ENCODE results near the gene PCSK2.

The PCSK2 gene

DNA sequence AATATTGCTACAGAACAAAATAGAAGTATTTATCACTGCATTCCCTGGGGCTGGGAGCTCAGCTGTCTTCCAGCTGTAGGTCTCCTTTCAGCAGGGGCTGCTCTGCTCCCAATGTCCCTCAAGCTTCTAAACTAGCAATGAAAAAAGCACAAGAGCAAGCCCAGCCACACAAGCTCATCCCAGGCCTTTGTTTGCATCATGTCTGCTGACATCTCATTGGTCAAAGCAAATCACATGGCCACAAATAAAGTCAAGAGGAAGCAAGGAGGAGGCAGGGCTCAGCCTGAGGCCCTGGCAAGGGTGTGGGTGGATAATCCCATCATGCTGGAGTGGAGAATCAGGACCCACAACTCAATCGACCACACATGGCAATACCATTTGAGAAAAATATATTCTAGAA is 306.6 kb downstream of the PCSK2 start:
- Histone ChIP-seq H3K4me3 (ENCODE audit: control insufficient read depth in 1 of 7, extremely low read depth in 1 of 7, insufficient read depth in 4 of 7, low read depth in 2 of 7, low read length in 6 of 7) (no peak overlapping the region), H3K36me3 (ENCODE audit: control insufficient read depth in 4 of 4, insufficient read depth in 4 of 4, low read length in 3 of 4) (no peaks in the 10 kb centered on the region), H3K27me3 (replicated peaks in 2 of 5; ENCODE audit: control insufficient read depth in 4 of 5, insufficient read depth in 5 of 5, low read length in 4 of 5) (peaks cover 0 to 12% (median 2%) of the 10 kb centered on the region in 5 experiments), H3K4me1 (ENCODE audit: control extremely low read depth in 1 of 4, control insufficient read depth in 4 of 4, insufficient read depth in 4 of 4, low read length in 3 of 4) (peaks cover 0 to 15% (median 12%) of the 10 kb centered on the region in 4 experiments), H3K27ac (ENCODE audit: insufficient read depth in 1 of 2, low read depth in 1 of 2, low read length in 2 of 2, poor library complexity in 1 of 2, severe bottlenecking in 2 of 2) (no peak overlapping the region), H3K9me3 (ENCODE audit: control extremely low read depth in 1 of 5, control insufficient read depth in 4 of 5, insufficient read depth in 2 of 5, low read depth in 1 of 5, low read length in 4 of 5) (no peaks in the 10 kb centered on the region)
- ChIA-PET CTCF (interaction anchor here (1.6 to 1.8 kb wide), 3 partner anchors 77 to 463 kb away, joined by 3 to 5 read pairs (median 3); no protein-coding TSS in a partner anchor), POLR2A (no interaction called here)
- WGBS (ENCODE audit: insufficient coverage): 67% methylated on average over 1 of the region's 1 CpG
- peak; percentile 14 to 33 (median 26) for DNase-seq

DNA sequence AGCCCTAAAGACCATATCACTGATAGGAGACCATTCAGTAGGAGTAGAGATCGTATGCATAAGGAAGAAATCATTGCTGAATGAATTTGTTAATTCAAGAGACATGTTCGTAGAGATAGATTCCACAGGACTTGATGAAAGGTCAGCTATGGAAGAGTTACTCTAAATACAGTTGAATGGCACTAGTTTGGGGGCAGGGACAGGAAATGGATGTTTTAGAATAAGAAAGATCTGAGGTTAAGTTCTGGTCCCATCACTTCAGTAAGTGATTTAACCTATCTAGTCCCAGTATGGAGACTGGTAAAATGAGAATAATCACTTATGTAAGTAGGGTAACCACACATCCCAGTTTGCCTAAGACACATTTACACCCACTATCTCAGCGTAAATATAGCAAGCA is 307.2 kb downstream of the PCSK2 start:
- no peak for DNase-seq
- CTCF ChIA-PET: interaction anchor here (1.2 to 4.3 kb wide), 7 partner anchors 20 to 463 kb away, joined by 3 to 33 read pairs (median 4); no protein-coding TSS in a partner anchor
- Histone ChIP-seq H3K27me3 (replicated peaks in 2 of 5; ENCODE audit: control insufficient read depth in 4 of 5, insufficient read depth in 5 of 5, low read length in 4 of 5) (peaks cover 0 to 12% (median 2%) of the 10 kb centered on the region in 5 experiments), H3K36me3 (ENCODE audit: control insufficient read depth in 4 of 4, insufficient read depth in 4 of 4, low read length in 3 of 4) (no peaks in the 10 kb centered on the region), H3K4me3 (ENCODE audit: control insufficient read depth in 1 of 7, extremely low read depth in 1 of 7, insufficient read depth in 4 of 7, low read depth in 2 of 7, low read length in 6 of 7) (no peak overlapping the region), H3K9me3 (ENCODE audit: control extremely low read depth in 1 of 5, control insufficient read depth in 4 of 5, insufficient read depth in 2 of 5, low read depth in 1 of 5, low read length in 4 of 5) (no peaks in the 10 kb centered on the region), H3K4me1 (ENCODE audit: control extremely low read depth in 1 of 4, control insufficient read depth in 4 of 4, insufficient read depth in 4 of 4, low read length in 3 of 4) (peaks cover 0 to 22% (median 12%) of the 10 kb centered on the region in 4 experiments), H3K27ac (ENCODE audit: insufficient read depth in 1 of 2, low read depth in 1 of 2, low read length in 2 of 2, poor library complexity in 1 of 2, severe bottlenecking in 2 of 2) (no peak overlapping the region)
- 100% methylated on average over 3 of the region's 3 CpGs for WGBS (ENCODE audit: insufficient coverage)
- POLR2A ChIA-PET: no interaction called here

Measured in common myeloid progenitor, CD34-positive (primary cell).